Endothelial cell of umbilical vein (primary cell): ENCODE data around the gene TMEM140. TPM values are rescaled to one million over a fixed set of nuclear protein-coding genes. Genes with fewer than 3 reads are reported as not detected.

Source experiments
- BruUV-seq: library from RNA; stranded (reverse); fragments of 400-500 nt; replicated peaks from 2 replicates; lab custom pipeline; 2021; lab: Mats Ljungman, UMichigan
- CTCF ChIA-PET: fragments of 300-600, 350-600 bp; sonication (Branson Sonifier 250); formaldehyde crosslinking; loops from one replicate; lab custom pipeline; 2021; ENCODE audit warnings: antibody characterized with exemption, inconsistent platforms; lab: Charles Lee
- POLR2A ChIA-PET: fragments of 300-600, 350-600 bp; sonication (Branson Sonifier 250); formaldehyde crosslinking; loops from one replicate; lab custom pipeline; 2021; ENCODE audit warnings: antibody characterized with exemption, inconsistent platforms; lab: Charles Lee
- DNase-seq: peaks from one replicate; pipeline ENCODE4 v3.0.0-alpha.2; 2011; ENCODE audit warnings: low read depth, low spot score
- FAIRE-seq: peaks from 2 replicates; lab custom pipeline; 2011; peaks lifted over from hg19 to GRCh38; lab: Jason Lieb, UNC
- H2AFZ ChIP-seq: 2 replicates; pipeline ENCODE4 v1.6.0; 2012; ENCODE audit warnings: low read depth, low read length, control low read depth, inconsistent platforms
- H3K27ac ChIP-seq: 2 replicates; pipeline ENCODE4 v1.5.1; 2011; ENCODE audit warnings: low read depth, mild to moderate bottlenecking, control low read depth, low read length, moderate library complexity; ENCODE audit not compliant: insufficient read depth
- H3K27me3 ChIP-seq, 2 experiments: 2 replicates each; pipeline versions ENCODE4 v1.6.0 to v1.6.1; 2011; ENCODE audit warnings: low read length in 2 of 2, mixed read lengths in 1 of 2; ENCODE audit not compliant: control insufficient read depth in 2 of 2, insufficient read depth in 2 of 2
- H3K36me3 ChIP-seq, 2 experiments: 2 replicates in 1 of 2; 3 replicates in 1 of 2; pipeline ENCODE4 v1.5.1; 2011; ENCODE audit warnings: low read length in 2 of 2, mild to moderate bottlenecking in 1 of 2, moderate library complexity in 1 of 2; ENCODE audit not compliant: control insufficient read depth in 2 of 2, insufficient read depth in 2 of 2; ENCODE audit errors: extremely low read depth in 1 of 2
- H3K4me1 ChIP-seq: 3 replicates; pipeline ENCODE4 v1.5.1; 2011; ENCODE audit warnings: mild to moderate bottlenecking, low read length; ENCODE audit not compliant: control insufficient read depth, insufficient read depth; ENCODE audit errors: extremely low read depth
- H3K4me2 ChIP-seq: 2 replicates; pipeline ENCODE4 v1.6.1; 2011; ENCODE audit warnings: low read length, control low read depth, mixed read lengths; ENCODE audit not compliant: insufficient read depth
- H3K4me3 ChIP-seq, 3 experiments: fragments of 200-600 bp in 1 of 3; sonication (generic), shearing (Covaris generic) in 1 of 3; replicated peaks in 1 of 3; 2 replicates each; pipeline ENCODE4 v1.5.1; 2011 to 2016; ENCODE audit warnings: control low read depth in 3 of 3, low read length in 3 of 3, mild to moderate bottlenecking in 2 of 3, inconsistent platforms in 1 of 3, low read depth in 1 of 3, moderate library complexity in 1 of 3; ENCODE audit not compliant: insufficient read depth in 1 of 3
- H3K79me2 ChIP-seq: 2 replicates; pipeline ENCODE4 v1.6.0; 2012; ENCODE audit warnings: low read length, inconsistent platforms; ENCODE audit not compliant: control insufficient read depth, insufficient read depth
- H3K9ac ChIP-seq: replicated peaks from 2 replicates; pipeline ENCODE3; 2011; ENCODE audit warnings: low read length, control low read depth; ENCODE audit not compliant: insufficient read depth; ENCODE audit errors: extremely low read depth
- H3K9me1 ChIP-seq: replicated peaks from 3 replicates; pipeline ENCODE4 v1.6.0; 2011; ENCODE audit warnings: mild to moderate bottlenecking, low read length; ENCODE audit not compliant: control insufficient read depth, insufficient read depth; ENCODE audit errors: extremely low read depth
- H3K9me3 ChIP-seq: replicated peaks from 2 replicates; pipeline ENCODE4 v1.5.1; 2012; ENCODE audit warnings: low read length, inconsistent platforms; ENCODE audit not compliant: control insufficient read depth, insufficient read depth
- H4K20me1 ChIP-seq: replicated peaks from 2 replicates; pipeline ENCODE3; 2011; ENCODE audit warnings: mild to moderate bottlenecking, low read length; ENCODE audit not compliant: control insufficient read depth, insufficient read depth; ENCODE audit errors: extremely low read depth
- CTCF ChIP-seq, 2 donors: IDR thresholded peaks; 1 replicate in 1 of 2; 2 replicates in 1 of 2; pipeline ENCODE4 v1.5.1; 2011; ENCODE audit warnings: low read length in 2 of 2, mild to moderate bottlenecking in 2 of 2, moderate library complexity in 2 of 2, control low read depth in 1 of 2, inconsistent platforms in 1 of 2, low read depth in 1 of 2; ENCODE audit not compliant: insufficient read depth in 1 of 2; ENCODE audit errors: extremely low read depth in 1 of 2
- EZH2 ChIP-seq: IDR thresholded peaks from 2 replicates; pipeline ENCODE4 v1.6.1; 2012; ENCODE audit warnings: borderline replicate concordance, low read depth, mild to moderate bottlenecking, moderate library complexity, low read length, inconsistent platforms; ENCODE audit not compliant: severe bottlenecking
- FOS ChIP-seq: IDR thresholded peaks from 2 replicates; pipeline ENCODE4 v1.6.1; 2011; ENCODE audit warnings: mild to moderate bottlenecking, low read length, moderate library complexity, borderline replicate concordance; ENCODE audit not compliant: insufficient read depth
- GATA2 ChIP-seq: IDR thresholded peaks from 2 replicates; pipeline ENCODE4 v1.7.0; 2011; ENCODE audit warnings: low read depth, mild to moderate bottlenecking, moderate library complexity, mixed read lengths, low read length; ENCODE audit not compliant: insufficient read length, insufficient read depth
- JUN ChIP-seq: IDR thresholded peaks from 2 replicates; pipeline ENCODE4 v1.6.1; 2011; ENCODE audit warnings: borderline replicate concordance, low read depth; ENCODE audit not compliant: insufficient read length, insufficient read depth
- MAX ChIP-seq: IDR thresholded peaks from 2 replicates; pipeline ENCODE4 v1.6.1; 2011; ENCODE audit not compliant: insufficient read depth, insufficient read length
- MYC ChIP-seq: IDR thresholded peaks from one replicate; pipeline ENCODE4 v1.6.1; 2011; ENCODE audit warnings: mild to moderate bottlenecking, low read depth, low read length
- POLR2A ChIP-seq: IDR thresholded peaks from 2 replicates; pipeline ENCODE4 v1.6.1; 2012; ENCODE audit warnings: low read depth, mild to moderate bottlenecking, control low read depth, low read length
- POLR2AphosphoS5 ChIP-seq: IDR thresholded peaks from 2 replicates; pipeline ENCODE4 v1.6.1; 2012; ENCODE audit warnings: low read depth, mild to moderate bottlenecking, control low read depth, low read length, moderate library complexity; ENCODE audit not compliant: insufficient read depth
- dilution Hi-C: fragments of 300-500 bp; cut with MboI; formaldehyde crosslinking; loops from one replicate; pipeline ENCODE4 v1.15.0; 2019; ENCODE audit warnings: low sequenced_read_pairs; ENCODE audit not compliant: extremely low pct_ligation_motif_present
- intact Hi-C: fragments of 100-400 bp; cut with micrococcal nuclease; formaldehyde crosslinking; loops from one replicate; pipeline ENCODE4 v1.10.0; 2022
- polyA plus RNA-seq, 4 experiments: library from polyadenylated mRNA; depleted of rRNA in 3 of 4; stranded (reverse) in 3 of 4; unstranded in 1 of 4; fragments of >200 nt; gene quantifications; 2 replicates each; pipeline versions ENCODE4 v1.2.1 to v1.2.3, GENCODE V29; 2011 to 2012; ENCODE audit warnings: missing spikeins in 1 of 4
- total RNA-seq: library from RNA; stranded (reverse); gene quantifications from 2 replicates; pipeline ENCODE4 v1.2.3, GENCODE V29; 2021

The TMEM140 gene
- total and polyA plus RNA-seq, 2 donors (not counting 3 experiments of a cell fraction or from before 2014, with no cell fraction given) = 17.9 to 26.5 TPM

- peak; percentile 78 for DNase-seq
- peaks cover 52% of the 10 kb centered on the region for H3K4me1 ChIP-seq
- H3K4me3 ChIP-seq = peak overlapping the region; percentile 18 to 57 (median 46)
- intact Hi-C loops = loop anchor here (2.0 kb wide), 1 partner anchor 13 kb away; no protein-coding TSS in a partner anchor
- peak; percentile 47 for FAIRE-seq
- TF ChIP-seq MYC (no peak), JUN (no peak), POLR2AphosphoS5 (no peak), MAX (no peak), FOS (no peak), CTCF (IDR thresholded peaks at IDR 0.05; ENCODE audit: extremely low read depth in 1 of 2, insufficient read depth in 1 of 2, low read depth in 1 of 2, low read length in 2 of 2) (no peak), GATA2 (no peak), EZH2 (no peak), POLR2A (no peak)
- no peaks in the 10 kb centered on the region for H4K20me1 ChIP-seq
- CTCF ChIA-PET = interaction anchor here (0.6 to 2.4 kb wide), 7 partner anchors 11 to 161 kb away, joined by 3 to 12 read pairs (median 4); partner anchors contain the start of genes AGBL3 and CYREN
- dilution Hi-C loops = no loop called here
- peak overlapping the region; percentile 67 for H3K9ac ChIP-seq
- H3K4me2 ChIP-seq = peak overlapping the region; percentile 79
- H3K9me3 ChIP-seq = no peaks in the 10 kb centered on the region
- BruUV-seq = TSS peak; percentile 40
- peak overlapping the region; percentile 63 for H2AFZ ChIP-seq
- no peaks in the 10 kb centered on the region for H3K27me3 ChIP-seq
- no peaks in the 10 kb centered on the region for H3K9me1 ChIP-seq
- no peaks in the 10 kb centered on the region for H3K79me2 ChIP-seq
- POLR2A ChIA-PET = interaction anchor here (0.6 to 1.5 kb wide), 3 partner anchors 14 to 43 kb away, joined by 3 to 7 read pairs (median 5); partner anchors contain the start of gene CYREN
- peak overlapping the region; percentile 81 for H3K27ac ChIP-seq
- H3K36me3 ChIP-seq = no peaks in the 10 kb centered on the region
Observed at GRCh38 chr7:135147341-135147898, 452 bp upstream of the TMEM140 start.
